WTC11 (cell line): ENCODE measurements around the gene CAPN11.

Experiments
- AFF4 ChIP-seq: sonication (generic); formaldehyde crosslinking; IDR thresholded peaks from 2 replicates; pipeline ENCODE4 v1.8.1; 2023; ENCODE audit warnings: mild to moderate bottlenecking, missing genetic modification reagents, borderline replicate concordance
- CTCF ChIP-seq: fragments of 200-600 bp; IDR thresholded peaks from 2 replicates; pipeline ENCODE4 v1.8.0; 2022; ENCODE audit warnings: antibody characterized with exemption
- GABPB1 ChIP-seq: sonication (generic); formaldehyde crosslinking; IDR thresholded peaks from 2 replicates; pipeline ENCODE4 v1.8.1; 2023; ENCODE audit warnings: mild to moderate bottlenecking, missing genetic modification reagents
- IRF2 ChIP-seq: sonication (generic); formaldehyde crosslinking; IDR thresholded peaks from 2 replicates; pipeline ENCODE4 v1.8.0; 2022; ENCODE audit warnings: low read depth, missing genetic modification reagents, borderline replicate concordance
- JUN ChIP-seq: sonication (generic); formaldehyde crosslinking; IDR thresholded peaks from 2 replicates; pipeline ENCODE4 v1.8.0; 2023; ENCODE audit warnings: mild to moderate bottlenecking, missing genetic modification reagents
- TEAD4 ChIP-seq: sonication (generic); formaldehyde crosslinking; IDR thresholded peaks from 2 replicates; pipeline ENCODE4 v1.8.0; 2022; ENCODE audit warnings: mild to moderate bottlenecking, missing genetic modification reagents
- ZNF512 ChIP-seq: sonication (generic); formaldehyde crosslinking; IDR thresholded peaks from 2 replicates; pipeline ENCODE4 v1.8.1; 2022; ENCODE audit warnings: missing genetic modification reagents, borderline replicate concordance

GRCh38 chr6:44116641-44117382 lies 41.8 kb upstream of the CAPN11 start:
- TF ChIP-seq TEAD4 (CRISPR knock-in tag) = no peak
- no peak for TF ChIP-seq CTCF
- no peak for TF ChIP-seq IRF2 (CRISPR knock-in tag)
- no peak for TF ChIP-seq JUN
- TF ChIP-seq GABPB1 (CRISPR knock-in tag) = no peak
- TF ChIP-seq ZNF512 (CRISPR knock-in tag) = no peak
- no peak for TF ChIP-seq AFF4 (CRISPR knock-in tag)
